Measurements from ENCODE around the gene ZDHHC14.

DNA sequence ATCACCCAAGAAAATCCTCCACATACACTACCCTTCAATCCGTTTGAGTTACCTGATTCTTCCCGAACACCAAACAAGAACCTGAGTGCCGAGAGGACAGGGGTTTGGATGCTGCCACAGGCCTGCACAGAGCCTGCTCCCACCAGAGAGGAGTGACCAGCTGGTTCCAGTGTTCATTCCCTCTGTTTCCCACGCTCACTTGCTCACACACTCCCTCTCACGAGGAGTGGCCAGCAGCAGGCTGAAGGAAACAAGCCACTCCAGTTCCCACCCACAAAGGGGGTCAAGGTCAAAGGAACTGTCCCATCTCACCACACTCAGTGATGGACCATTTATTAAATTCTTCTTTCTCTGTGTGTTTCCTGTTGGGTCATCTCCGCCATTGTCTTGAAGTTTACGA lies 344.8 kb downstream of the ZDHHC14 start:
- TF ChIP-seq, protein P1, sequence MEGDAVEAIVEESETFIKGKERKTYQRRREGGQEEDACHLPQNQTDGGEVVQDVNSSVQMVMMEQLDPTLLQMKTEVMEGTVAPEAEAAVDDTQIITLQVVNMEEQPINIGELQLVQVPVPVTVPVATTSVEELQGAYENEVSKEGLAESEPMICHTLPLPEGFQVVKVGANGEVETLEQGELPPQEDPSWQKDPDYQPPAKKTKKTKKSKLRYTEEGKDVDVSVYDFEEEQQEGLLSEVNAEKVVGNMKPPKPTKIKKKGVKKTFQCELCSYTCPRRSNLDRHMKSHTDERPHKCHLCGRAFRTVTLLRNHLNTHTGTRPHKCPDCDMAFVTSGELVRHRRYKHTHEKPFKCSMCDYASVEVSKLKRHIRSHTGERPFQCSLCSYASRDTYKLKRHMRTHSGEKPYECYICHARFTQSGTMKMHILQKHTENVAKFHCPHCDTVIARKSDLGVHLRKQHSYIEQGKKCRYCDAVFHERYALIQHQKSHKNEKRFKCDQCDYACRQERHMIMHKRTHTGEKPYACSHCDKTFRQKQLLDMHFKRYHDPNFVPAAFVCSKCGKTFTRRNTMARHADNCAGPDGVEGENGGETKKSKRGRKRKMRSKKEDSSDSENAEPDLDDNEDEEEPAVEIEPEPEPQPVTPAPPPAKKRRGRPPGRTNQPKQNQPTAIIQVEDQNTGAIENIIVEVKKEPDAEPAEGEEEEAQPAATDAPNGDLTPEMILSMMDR (IDR thresholded peaks at IDR 0.05): no peak
- TF ChIP-seq POLR2A (IDR thresholded peaks at IDR 0.05) (no peak), POLR2AphosphoS5 (IDR thresholded peaks at IDR 0.05) (no peak)

Measured in prostate gland (tissue), 2 donors.